Bronchial epithelial cell (primary cell): ENCODE results near the gene SLC31A2. TPM values are rescaled to one million over a fixed set of nuclear protein-coding genes. Genes with fewer than 3 reads are reported as not detected.
"Not testable (repeated sequence)": the region's sequence is repeated elsewhere in the genome, so short reads cannot be mapped to it uniquely, and the experiment has no call there.

Experiments
- DNase-seq: peaks from one replicate; pipeline ENCODE4 v3.0.0-alpha.2; 2010; ENCODE audit warnings: low read depth
- FAIRE-seq: peaks from 2 replicates; lab custom pipeline; 2011; peaks lifted over from hg19 to GRCh38; lab: Jason Lieb, UNC
- H3K27me3 ChIP-seq: 2 replicates; pipeline ENCODE4 v1.5.1; 2011; ENCODE audit warnings: low read length; ENCODE audit not compliant: control insufficient read depth, insufficient read depth
- H3K36me3 ChIP-seq: 2 replicates; pipeline ENCODE4 v1.5.1; 2011; ENCODE audit warnings: low read length; ENCODE audit not compliant: control insufficient read depth, insufficient read depth
- H3K4me3 ChIP-seq: 2 replicates; pipeline ENCODE4 v1.5.1; 2011; ENCODE audit warnings: mild to moderate bottlenecking, low read depth, low read length, control low read depth
- total RNA-seq: library from RNA; depleted of rRNA; stranded (reverse); fragments of >200 nt; gene quantifications from 2 replicates; pipeline ENCODE4 v1.2.1, GENCODE V29; 2014
- TF ChIP-seq, protein P1 (sequence below): IDR thresholded peaks from 2 replicates; pipeline ENCODE4 v1.5.1; 2011; ENCODE audit warnings: mild to moderate bottlenecking, moderate library complexity, low read length, control low read depth, inconsistent platforms; ENCODE audit not compliant: insufficient read depth, severe bottlenecking

The SLC31A2 gene, protein sequence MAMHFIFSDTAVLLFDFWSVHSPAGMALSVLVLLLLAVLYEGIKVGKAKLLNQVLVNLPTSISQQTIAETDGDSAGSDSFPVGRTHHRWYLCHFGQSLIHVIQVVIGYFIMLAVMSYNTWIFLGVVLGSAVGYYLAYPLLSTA
- 25.1 and 42.6 TPM in 2 replicates for total RNA-seq

DNA sequence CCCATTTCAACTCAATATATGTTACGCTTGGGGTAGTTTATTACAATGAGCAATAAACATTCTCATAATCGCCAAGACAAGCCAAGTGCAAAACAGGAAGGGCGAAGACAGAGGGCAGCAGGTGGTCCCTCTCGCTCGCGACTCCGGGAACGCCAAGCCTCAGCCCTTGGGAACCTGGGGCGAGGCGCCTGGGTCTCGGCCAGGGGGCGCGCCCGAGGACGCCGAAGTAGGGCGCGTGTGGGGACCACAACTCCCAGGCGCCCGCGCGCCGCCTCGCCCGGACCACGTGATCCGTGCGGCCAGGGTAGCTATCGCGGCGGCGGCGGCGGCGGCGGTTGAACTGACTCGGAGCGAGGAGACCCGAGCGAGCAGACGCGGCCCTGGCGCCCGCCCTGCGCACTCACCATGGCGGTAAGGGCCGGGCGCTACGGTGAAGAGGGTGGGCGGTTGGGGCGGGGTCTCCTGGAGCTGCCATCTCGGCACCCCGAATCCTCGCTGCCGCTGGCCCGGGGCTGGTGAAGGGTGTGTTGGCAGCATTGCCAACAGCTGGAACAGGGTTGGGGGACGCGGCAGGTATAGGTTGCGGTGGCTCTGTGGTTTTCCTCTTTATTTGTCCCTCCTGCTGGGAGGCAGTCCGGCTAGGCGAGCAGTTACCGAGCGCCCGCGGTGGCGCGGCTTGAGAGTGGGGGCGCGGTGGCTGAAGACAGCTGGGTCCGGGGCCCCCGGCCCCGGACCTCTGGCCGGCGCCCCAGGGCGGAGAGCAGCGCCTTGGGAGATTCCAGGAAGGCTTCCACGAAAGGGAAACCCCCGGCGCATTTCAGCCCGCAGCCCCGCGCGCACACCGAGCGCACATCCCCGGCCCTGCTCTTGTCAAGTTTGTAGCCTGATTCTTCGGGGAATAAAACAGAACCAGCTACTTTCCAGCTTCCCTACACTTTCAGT lies at the start of gene SLC31A2:
Gene SLC31A2, plus strand, starts transcription at position 338 of the 942 bp plus-strand sequence. Its CDS starts 68 bp downstream, at position 406.
- DNase-seq (peak; percentile 60), FAIRE-seq (no peak)
- H3K4me3 ChIP-seq: peak within 1 kb of the TSS; percentile 96
- TF ChIP-seq, protein P1, sequence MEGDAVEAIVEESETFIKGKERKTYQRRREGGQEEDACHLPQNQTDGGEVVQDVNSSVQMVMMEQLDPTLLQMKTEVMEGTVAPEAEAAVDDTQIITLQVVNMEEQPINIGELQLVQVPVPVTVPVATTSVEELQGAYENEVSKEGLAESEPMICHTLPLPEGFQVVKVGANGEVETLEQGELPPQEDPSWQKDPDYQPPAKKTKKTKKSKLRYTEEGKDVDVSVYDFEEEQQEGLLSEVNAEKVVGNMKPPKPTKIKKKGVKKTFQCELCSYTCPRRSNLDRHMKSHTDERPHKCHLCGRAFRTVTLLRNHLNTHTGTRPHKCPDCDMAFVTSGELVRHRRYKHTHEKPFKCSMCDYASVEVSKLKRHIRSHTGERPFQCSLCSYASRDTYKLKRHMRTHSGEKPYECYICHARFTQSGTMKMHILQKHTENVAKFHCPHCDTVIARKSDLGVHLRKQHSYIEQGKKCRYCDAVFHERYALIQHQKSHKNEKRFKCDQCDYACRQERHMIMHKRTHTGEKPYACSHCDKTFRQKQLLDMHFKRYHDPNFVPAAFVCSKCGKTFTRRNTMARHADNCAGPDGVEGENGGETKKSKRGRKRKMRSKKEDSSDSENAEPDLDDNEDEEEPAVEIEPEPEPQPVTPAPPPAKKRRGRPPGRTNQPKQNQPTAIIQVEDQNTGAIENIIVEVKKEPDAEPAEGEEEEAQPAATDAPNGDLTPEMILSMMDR: peak; percentile 49
- peaks cover 3% of the 10 kb centered on the region for H3K36me3 ChIP-seq
- H3K27me3 ChIP-seq: peaks cover 1% of the 10 kb centered on the region

DNA sequence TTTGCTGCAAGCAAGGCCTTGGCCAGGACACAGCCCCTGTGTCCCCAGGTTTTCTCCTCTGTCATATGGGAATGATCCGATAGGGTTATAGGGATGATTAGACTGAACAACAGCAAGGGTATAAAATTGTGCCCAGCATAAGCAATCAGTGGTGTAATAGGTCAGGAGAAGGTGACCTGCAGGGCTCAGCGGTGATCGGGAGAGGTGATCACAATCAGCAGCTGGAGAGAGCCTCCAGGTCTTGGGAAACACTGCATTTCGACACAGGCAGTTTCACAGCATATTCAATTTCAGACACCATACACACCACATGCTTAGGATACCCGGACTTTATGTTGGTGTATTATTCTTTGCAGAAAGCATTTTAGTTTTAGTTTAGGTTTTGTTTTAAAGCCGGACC lies 45.5 kb upstream of the SLC31A2 start:
- H3K27me3 ChIP-seq, DNase-seq, H3K36me3 ChIP-seq, FAIRE-seq, H3K4me3 ChIP-seq: not testable (repeated sequence)

DNA sequence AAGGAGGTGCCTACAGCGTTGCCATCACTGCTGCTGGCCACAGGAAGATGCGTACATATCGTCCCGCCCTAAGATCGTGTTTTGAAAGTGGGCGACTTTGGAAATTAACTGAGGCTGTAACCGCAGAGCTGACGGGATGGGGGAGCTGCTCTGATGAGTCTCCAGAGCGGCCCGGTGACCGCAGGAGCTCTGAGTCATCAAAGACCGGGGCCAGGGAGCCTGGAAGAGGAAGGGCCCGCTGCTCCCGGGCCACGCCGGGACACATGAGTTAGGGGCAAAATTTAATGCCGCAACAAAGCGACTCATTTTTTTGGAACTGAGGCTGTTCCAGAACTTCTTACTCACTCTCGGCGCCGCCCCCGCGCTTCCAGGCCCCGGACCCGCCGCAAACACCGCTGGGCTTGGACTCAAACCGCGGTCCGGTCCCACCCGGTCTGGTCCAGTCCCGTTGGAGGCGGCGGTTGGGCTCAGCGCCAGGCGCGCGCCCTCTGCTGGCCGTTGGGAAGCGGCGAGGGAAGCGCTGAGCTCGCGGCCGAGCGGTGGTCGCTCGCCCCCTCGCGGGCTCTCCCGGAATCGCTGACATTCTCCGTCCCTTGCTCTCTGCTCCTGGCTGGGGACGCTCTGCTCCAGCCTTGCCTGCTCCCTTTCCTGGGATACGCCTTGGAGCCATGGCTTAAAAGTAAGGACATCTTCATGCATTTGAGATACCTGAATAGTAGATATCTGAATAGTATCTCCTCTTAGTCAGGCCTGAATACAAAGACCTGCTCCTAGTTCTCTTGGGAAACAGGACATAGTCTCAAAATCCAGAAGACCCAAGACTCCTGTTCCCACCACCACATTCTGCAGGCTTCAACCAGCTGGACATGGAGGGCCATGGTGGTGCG lies 39.5 kb upstream of the SLC31A2 start:
- not testable (repeated sequence) for FAIRE-seq

DNA sequence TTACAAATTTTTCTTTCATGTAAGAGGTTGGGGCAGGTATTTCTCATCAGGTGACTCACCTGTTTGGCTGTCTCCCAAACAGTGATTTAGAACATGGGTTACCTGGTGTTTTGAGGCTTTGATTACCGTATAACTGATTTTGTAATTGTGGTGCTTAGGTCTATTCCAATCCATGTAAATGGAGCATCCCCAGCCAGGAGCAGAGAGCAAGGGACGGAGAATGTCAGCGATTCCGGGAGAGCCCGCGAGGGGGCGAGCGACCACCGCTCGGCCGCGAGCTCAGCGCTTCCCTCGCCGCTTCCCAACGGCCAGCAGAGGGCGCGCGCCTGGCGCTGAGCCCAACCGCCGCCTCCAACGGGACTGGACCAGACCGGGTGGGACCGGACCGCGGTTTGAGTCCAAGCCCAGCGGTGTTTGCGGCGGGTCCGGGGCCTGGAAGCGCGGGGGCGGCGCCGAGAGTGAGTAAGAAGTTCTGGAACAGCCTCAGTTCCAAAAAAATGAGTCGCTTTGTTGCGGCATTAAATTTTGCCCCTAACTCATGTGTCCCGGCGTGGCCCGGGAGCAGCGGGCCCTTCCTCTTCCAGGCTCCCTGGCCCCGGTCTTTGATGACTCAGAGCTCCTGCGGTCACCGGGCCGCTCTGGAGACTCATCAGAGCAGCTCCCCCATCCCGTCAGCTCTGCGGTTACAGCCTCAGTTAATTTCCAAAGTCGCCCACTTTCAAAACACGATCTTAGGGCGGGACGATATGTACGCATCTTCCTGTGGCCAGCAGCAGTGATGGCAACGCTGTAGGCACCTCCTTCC lies 37.9 kb upstream of the SLC31A2 start:
- DNase-seq: peak; percentile 91
- H3K4me3 ChIP-seq, FAIRE-seq, H3K36me3 ChIP-seq, H3K27me3 ChIP-seq: not testable (repeated sequence)
- TF ChIP-seq, protein P1: peak; percentile 28

More for the DNA sequence above, 39.5 kb upstream of the SLC31A2 start:
- not testable (repeated sequence) for H3K4me3 ChIP-seq, H3K27me3 ChIP-seq, H3K36me3 ChIP-seq
- peak; percentile 2 for DNase-seq

DNA sequence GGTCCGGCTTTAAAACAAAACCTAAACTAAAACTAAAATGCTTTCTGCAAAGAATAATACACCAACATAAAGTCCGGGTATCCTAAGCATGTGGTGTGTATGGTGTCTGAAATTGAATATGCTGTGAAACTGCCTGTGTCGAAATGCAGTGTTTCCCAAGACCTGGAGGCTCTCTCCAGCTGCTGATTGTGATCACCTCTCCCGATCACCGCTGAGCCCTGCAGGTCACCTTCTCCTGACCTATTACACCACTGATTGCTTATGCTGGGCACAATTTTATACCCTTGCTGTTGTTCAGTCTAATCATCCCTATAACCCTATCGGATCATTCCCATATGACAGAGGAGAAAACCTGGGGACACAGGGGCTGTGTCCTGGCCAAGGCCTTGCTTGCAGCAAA lies 32.0 kb upstream of the SLC31A2 start:
- DNase-seq, H3K36me3 ChIP-seq, H3K27me3 ChIP-seq, FAIRE-seq, H3K4me3 ChIP-seq: not testable (repeated sequence)

DNA sequence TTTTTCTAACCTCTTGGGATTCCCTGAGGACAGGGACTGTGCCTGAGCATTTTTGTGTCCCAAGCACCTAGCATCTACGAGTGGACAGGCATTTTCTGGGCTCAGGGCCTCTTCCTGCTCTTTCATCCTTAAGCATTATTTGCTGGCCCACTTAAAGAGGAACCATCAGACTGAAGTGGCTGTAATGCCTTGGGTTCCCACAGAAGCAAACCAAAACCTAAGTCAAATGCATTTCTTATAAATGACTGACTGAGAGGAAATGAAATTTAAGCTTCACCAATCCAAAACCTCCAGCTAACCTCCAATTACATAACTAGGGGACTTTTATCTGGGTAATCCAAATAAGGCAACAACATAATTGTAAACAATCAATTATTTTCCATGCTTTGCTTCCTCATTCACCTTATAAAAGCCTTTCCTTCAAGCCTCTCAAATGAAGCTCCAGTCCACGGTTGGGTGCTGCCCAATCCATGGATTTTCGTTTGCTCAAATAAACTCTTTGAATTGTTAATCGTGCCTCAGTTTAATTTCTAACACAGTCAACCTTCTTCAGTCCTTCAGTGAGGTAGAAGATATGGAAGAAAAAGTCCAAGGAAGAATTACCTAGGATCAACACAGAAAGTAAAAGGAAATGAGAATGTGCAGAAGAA lies 25.3 kb upstream of the SLC31A2 start:
- TF ChIP-seq, protein P1: no peak
- Histone ChIP-seq H3K36me3 (no peaks in the 10 kb centered on the region), H3K27me3 (no peaks in the 10 kb centered on the region), H3K4me3 (no peak overlapping the region)
- no peak for FAIRE-seq
- no peak for DNase-seq
